Keratinocyte (primary cell): ENCODE measurements around the gene PCGF2. TPM values are rescaled to one million over a fixed set of nuclear protein-coding genes. Genes with fewer than 3 reads are reported as not detected.

ENCODE experiments used
- DNase-seq: peaks from one replicate; pipeline ENCODE4 v3.0.0-alpha.2; 2011; ENCODE audit warnings: low read depth, missing footprints, low spot score
- FAIRE-seq: peaks from 2 replicates; lab custom pipeline; 2011; peaks lifted over from hg19 to GRCh38; lab: Jason Lieb, UNC
- H2AFZ ChIP-seq: 2 replicates; pipeline ENCODE4 v1.6.0; 2012; ENCODE audit warnings: low read length, control low read depth, inconsistent platforms; ENCODE audit not compliant: control insufficient read depth
- H3K27ac ChIP-seq: 2 replicates; pipeline ENCODE4 v1.5.1; 2011; ENCODE audit warnings: low read length; ENCODE audit not compliant: control insufficient read depth, insufficient read depth
- H3K27me3 ChIP-seq: 3 replicates; pipeline ENCODE4 v1.6.0; 2011; ENCODE audit warnings: low read length; ENCODE audit not compliant: control insufficient read depth, insufficient read depth; ENCODE audit errors: extremely low read depth
- H3K36me3 ChIP-seq, 2 experiments: 2 replicates in 1 of 2; 3 replicates in 1 of 2; pipeline ENCODE4 v1.5.1; 2011; ENCODE audit warnings: low read length in 2 of 2, mild to moderate bottlenecking in 1 of 2; ENCODE audit not compliant: control insufficient read depth in 2 of 2, insufficient read depth in 2 of 2; ENCODE audit errors: extremely low read depth in 1 of 2
- H3K4me1 ChIP-seq: 3 replicates; pipeline ENCODE4 v1.5.1; 2011; ENCODE audit warnings: low read length; ENCODE audit not compliant: control insufficient read depth, insufficient read depth; ENCODE audit errors: extremely low read depth
- H3K4me2 ChIP-seq: 3 replicates; pipeline ENCODE4 v1.6.0; 2011; ENCODE audit warnings: low read depth, low read length; ENCODE audit not compliant: control insufficient read depth, insufficient read depth; ENCODE audit errors: extremely low read depth
- H3K4me3 ChIP-seq, 3 experiments: fragments of 200-600 bp in 1 of 3; sonication (generic) in 1 of 3; 2 replicates in 2 of 3; 3 replicates in 1 of 3; pipeline ENCODE4 v1.5.1; 2011 to 2016; ENCODE audit warnings: low read length in 3 of 3, mild to moderate bottlenecking in 3 of 3, control low read depth in 2 of 3, inconsistent platforms in 1 of 3, low read depth in 1 of 3, mixed read lengths in 1 of 3, mixed run types in 1 of 3, moderate library complexity in 1 of 3; ENCODE audit not compliant: control insufficient read depth in 2 of 3, insufficient read depth in 2 of 3; ENCODE audit errors: extremely low read depth in 1 of 3
- H3K79me2 ChIP-seq: 2 replicates; pipeline ENCODE4 v1.6.0; 2012; ENCODE audit warnings: low read length; ENCODE audit not compliant: control insufficient read depth, insufficient read depth
- H3K9ac ChIP-seq: 3 replicates; pipeline ENCODE4 v1.6.0; 2011; ENCODE audit warnings: low read length; ENCODE audit not compliant: control insufficient read depth, insufficient read depth; ENCODE audit errors: extremely low read depth
- H3K9me1 ChIP-seq: 3 replicates; pipeline ENCODE4 v1.6.0; 2011; ENCODE audit warnings: low read length; ENCODE audit not compliant: control insufficient read depth, insufficient read depth; ENCODE audit errors: extremely low read depth
- H3K9me3 ChIP-seq: 2 replicates; pipeline ENCODE4 v1.5.1; 2012; ENCODE audit warnings: low read depth, low read length; ENCODE audit not compliant: control insufficient read depth
- H4K20me1 ChIP-seq: 3 replicates; pipeline ENCODE4 v1.6.0; 2011; ENCODE audit warnings: low read length; ENCODE audit not compliant: control insufficient read depth, insufficient read depth; ENCODE audit errors: extremely low read depth
- EZH2 ChIP-seq: IDR thresholded peaks from one replicate; pipeline ENCODE4 v1.6.1; 2012; ENCODE audit warnings: inconsistent platforms, mild to moderate bottlenecking, low read length, moderate library complexity
- dilution Hi-C: fragments of 300-500 bp; cut with MboI; formaldehyde crosslinking; loops from one replicate; pipeline ENCODE4 v1.7.0; 2020; ENCODE audit warnings: low sequenced_read_pairs; ENCODE audit not compliant: extremely low pct_ligation_motif_present
- polyA plus RNA-seq, 5 experiments: library from polyadenylated mRNA; depleted of rRNA in 3 of 5; stranded (reverse) in 3 of 5; stranded (forward) in 1 of 5; unstranded in 1 of 5; fragments of >200 nt; gene quantifications; 1 replicate in 1 of 5; 2 replicates in 3 of 5; 3 replicates in 1 of 5; pipeline versions ENCODE4 v1.2.1 to v1.2.3, GENCODE V29; 2011 to 2012; ENCODE audit warnings: missing spikeins in 2 of 5, low read depth in 1 of 5, low replicate concordance in 1 of 5
- TF ChIP-seq, protein P1 (sequence below), 3 experiments: IDR thresholded peaks in 1 of 3; conservative IDR thresholded peaks in 1 of 3; optimal IDR thresholded peaks in 1 of 3; 2 replicates in 2 of 3; 3 replicates in 1 of 3; pipeline versions ENCODE3 to v1.5.1; 2011; ENCODE audit warnings: low read length in 3 of 3, mild to moderate bottlenecking in 3 of 3, moderate library complexity in 2 of 3, control low read depth in 1 of 3, inconsistent platforms in 1 of 3; ENCODE audit not compliant: insufficient read depth in 2 of 3; ENCODE audit errors: extremely low read depth in 1 of 3

The PCGF2 gene
- polyA plus RNA-seq, 1 donor (not counting 4 experiments of a cell fraction or from before 2014, with no cell fraction given): 4.1 TPM

DNA sequence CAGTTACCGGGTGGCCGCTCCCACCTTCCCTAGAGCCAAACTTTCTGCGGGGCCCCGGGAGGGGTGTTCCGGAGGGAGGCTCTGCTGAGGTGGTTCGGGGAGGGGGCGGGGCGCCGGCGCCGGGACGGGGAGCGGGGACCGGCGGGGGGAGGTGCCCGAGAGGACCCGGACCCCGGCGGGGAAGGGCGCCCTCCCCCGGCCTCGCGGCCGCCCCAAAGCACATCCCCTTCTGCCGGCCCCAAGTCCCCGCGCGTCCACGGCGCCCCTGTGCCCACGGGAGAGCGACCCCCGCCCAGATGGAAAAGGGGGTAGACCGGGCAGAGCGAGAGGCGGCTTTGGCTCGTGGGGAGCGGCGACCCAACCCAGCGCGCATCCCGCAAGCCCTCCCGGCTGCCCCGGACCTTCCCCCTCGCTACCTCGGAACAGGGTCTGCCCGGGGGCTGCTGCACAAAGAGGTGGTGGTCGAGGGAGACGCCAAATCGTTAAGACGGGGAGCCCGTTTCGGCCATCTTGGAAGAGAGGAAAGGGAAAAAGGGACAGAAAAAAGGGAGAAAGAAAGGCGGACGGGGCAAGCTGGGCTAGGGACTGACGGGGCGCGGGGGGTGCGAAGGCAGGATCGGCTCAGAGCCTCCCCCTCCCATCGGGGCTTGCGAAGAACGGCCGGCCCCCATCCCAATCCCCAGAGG, 530 bp downstream of the PCGF2 start:
- peak overlapping the region; percentile 63 for H3K27ac ChIP-seq
- no peaks in the 10 kb centered on the region for H3K9me3 ChIP-seq
- peak overlapping the region; percentile 87 to 95 (median 90) for H3K4me3 ChIP-seq
- peak overlapping the region; percentile 81 for H2AFZ ChIP-seq
- dilution Hi-C loops: no loop called here
- H3K9me1 ChIP-seq: peaks cover 7% of the 10 kb centered on the region
- no peaks in the 10 kb centered on the region for H3K27me3 ChIP-seq
- peaks cover 46% of the 10 kb centered on the region for H3K79me2 ChIP-seq
- peaks cover 2% of the 10 kb centered on the region for H4K20me1 ChIP-seq
- FAIRE-seq: no peak
- peak overlapping the region; percentile 89 for H3K9ac ChIP-seq
- peak overlapping the region; percentile 94 for H3K4me2 ChIP-seq
- TF ChIP-seq, protein P1, sequence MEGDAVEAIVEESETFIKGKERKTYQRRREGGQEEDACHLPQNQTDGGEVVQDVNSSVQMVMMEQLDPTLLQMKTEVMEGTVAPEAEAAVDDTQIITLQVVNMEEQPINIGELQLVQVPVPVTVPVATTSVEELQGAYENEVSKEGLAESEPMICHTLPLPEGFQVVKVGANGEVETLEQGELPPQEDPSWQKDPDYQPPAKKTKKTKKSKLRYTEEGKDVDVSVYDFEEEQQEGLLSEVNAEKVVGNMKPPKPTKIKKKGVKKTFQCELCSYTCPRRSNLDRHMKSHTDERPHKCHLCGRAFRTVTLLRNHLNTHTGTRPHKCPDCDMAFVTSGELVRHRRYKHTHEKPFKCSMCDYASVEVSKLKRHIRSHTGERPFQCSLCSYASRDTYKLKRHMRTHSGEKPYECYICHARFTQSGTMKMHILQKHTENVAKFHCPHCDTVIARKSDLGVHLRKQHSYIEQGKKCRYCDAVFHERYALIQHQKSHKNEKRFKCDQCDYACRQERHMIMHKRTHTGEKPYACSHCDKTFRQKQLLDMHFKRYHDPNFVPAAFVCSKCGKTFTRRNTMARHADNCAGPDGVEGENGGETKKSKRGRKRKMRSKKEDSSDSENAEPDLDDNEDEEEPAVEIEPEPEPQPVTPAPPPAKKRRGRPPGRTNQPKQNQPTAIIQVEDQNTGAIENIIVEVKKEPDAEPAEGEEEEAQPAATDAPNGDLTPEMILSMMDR (optimal IDR thresholded peaks at IDR 0.05 in 1 of 3, IDR thresholded peaks at IDR 0.05 in 1 of 3, conservative IDR thresholded peaks at IDR 0.05 in 1 of 3; ENCODE audit: extremely low read depth in 1 of 3, insufficient read depth in 2 of 3, low read length in 3 of 3): peak in 1 of 3 experiments; percentile 35
- no peak for TF ChIP-seq EZH2
- no peak for DNase-seq
- peaks cover 34% of the 10 kb centered on the region for H3K4me1 ChIP-seq
- H3K36me3 ChIP-seq: no peaks in the 10 kb centered on the region

DNA sequence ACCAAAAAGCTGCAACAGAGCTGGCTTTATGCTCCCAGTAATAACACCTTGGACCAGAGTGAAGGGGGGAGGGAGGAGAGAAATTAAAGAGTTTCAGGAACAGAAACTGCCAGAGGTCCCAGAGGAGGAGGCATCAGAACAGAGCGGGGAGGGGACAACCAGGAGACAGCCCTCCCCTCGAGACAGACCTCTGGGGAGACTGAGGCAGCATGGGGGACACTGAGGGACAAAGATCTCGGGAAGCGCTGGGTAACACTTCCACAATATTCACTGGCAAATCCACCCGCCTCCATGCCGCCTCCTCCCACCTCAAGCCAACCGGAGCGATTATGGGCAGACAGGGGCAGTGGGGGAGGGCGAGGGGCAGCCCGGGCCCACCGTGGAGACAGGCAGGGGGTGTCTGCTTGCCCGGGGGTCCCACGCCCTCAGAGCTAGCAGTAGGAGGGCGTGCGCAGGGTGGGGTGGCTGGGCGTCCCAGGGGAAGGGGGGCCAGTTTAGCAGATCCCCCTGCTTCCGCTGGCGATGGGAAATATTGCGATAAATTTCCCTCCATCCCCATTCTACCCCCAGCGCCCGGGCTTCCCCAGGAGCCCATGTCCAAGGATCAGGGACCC, 1.2 kb downstream of the PCGF2 start:
- H3K4me1 ChIP-seq: peaks cover 40% of the 10 kb centered on the region
- no peak for DNase-seq
- H3K4me3 ChIP-seq: peak overlapping the region; percentile 87 to 95 (median 90)
- no peaks in the 10 kb centered on the region for H3K36me3 ChIP-seq
- H3K27ac ChIP-seq: no peak overlapping the region
- H3K4me2 ChIP-seq: peak overlapping the region; percentile 94
- H3K79me2 ChIP-seq: peaks cover 51% of the 10 kb centered on the region
- H2AFZ ChIP-seq: no peak overlapping the region
- H3K27me3 ChIP-seq: no peaks in the 10 kb centered on the region
- H4K20me1 ChIP-seq: peaks cover 4% of the 10 kb centered on the region
- no peak for TF ChIP-seq EZH2
- TF ChIP-seq, protein P1 (optimal IDR thresholded peaks at IDR 0.05 in 1 of 3, IDR thresholded peaks at IDR 0.05 in 1 of 3, conservative IDR thresholded peaks at IDR 0.05 in 1 of 3; ENCODE audit: extremely low read depth in 1 of 3, insufficient read depth in 2 of 3, low read length in 3 of 3): no peak
- peaks cover 7% of the 10 kb centered on the region for H3K9me1 ChIP-seq
- dilution Hi-C loops: no loop called here
- no peaks in the 10 kb centered on the region for H3K9me3 ChIP-seq
- FAIRE-seq: no peak
- H3K9ac ChIP-seq: peak overlapping the region; percentile 89
